DLD1 (cell line): Measurements from ENCODE around the gene CPB2.

Source experiments
- in situ Hi-C: cut with HindIII; loops from 2 replicates; pipeline ENCODE4 v1.10.0; 2017; ENCODE audit warnings: low sequenced_read_pairs

Gene CPB2

DNA sequence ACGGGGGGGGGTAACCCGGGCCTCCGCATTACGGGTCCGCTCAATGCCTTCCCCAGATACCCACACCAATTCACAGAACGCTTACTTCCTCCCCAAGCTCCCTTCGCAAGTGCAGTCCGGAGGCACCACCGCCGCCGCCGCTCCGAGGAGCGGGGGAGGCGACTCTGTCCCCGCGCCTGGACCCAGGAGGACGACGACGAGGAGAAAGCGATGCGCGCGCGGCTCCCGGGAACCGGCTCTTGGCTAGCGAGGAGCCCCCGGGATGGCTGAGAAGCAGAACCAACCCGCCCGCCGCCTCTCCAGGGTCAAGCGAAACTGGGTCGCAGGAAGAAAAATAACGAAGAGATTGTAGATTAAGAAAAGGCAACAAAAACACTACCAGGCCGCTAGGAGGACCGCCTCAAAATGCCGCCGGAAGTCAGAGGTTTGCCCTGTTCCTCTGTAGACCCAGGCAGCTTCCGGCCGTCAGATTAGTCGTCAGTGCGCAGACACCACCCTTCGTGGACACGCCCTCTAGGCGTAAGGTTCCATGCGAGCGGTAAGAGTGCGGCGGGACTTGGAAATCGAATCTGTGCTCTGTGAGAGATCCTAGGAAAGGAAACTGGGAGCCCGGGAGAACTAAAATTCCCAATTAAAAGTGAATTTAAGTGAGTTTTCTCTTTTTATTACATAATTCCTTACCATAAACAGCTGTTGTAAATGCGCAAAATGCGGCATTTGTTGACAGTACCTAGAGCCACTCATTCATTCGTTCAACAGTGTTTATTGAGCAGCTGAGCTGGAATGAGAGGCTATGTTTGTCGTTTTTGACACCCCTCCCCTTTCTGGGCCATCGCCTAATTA, 52.3 kb downstream of the CPB2 start, which contains the start of gene ZC3H13:
Gene ZC3H13 (minus strand): TSS at position 428 of the 843 bp plus-strand sequence. CDS start 7,239 bp downstream, outside the sequence.
- in situ Hi-C loops = no loop called here

DNA sequence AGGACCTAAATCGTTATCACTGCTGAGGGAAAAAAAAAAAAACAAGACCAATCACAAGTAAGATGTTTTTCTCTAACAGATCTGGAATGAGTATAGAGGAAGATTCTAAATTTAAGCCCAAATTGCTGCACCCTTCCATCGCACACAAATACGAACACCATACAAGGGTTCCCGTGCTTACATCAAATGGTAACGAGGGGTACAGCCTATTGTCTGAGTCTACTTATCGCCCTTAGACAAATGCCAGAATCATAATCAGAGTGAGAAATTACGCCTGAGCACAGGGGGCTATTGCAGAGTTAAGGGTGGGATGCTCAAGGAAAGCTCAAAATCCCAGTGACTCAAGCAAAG, 52.9 kb downstream of the CPB2 start:
- in situ Hi-C loops = no loop called here

DNA sequence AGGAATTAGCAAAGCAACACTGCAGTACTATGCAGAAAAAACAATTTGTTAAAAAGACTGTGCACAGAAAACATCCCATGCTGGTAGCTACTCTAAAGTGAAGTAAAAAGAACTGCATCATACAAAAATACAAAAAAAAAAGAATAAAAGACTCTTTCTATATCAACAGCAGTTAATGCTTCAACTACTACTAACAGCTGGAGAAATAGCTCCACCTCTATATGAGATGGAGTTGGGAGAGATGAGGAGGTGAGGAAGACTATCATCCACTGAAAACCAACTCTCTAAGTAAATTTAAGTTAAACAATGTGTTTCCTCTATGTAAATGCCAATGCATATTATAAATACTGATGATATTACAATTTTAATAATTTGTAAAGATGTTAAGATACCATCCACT, 54.1 kb downstream of the CPB2 start:
- in situ Hi-C loops = no loop called here

DNA sequence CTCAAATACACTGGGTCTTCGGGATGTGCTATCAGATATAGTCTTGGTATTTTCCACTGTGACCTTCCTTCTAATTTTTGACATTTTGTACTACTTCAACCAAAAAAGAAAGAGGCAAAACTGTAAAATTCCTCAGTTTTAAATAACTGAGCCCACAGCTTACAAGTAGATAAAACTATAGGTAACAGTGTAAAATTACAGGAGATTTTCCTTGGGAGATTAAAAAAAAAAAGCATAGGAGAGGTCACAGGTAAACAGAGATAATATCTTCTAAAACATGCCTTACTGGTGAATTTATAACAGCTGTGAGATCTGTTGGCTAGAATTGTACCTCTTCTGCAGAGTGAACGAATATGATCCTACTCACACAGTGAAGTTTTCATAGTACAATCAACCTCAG, 59.4 kb downstream of the CPB2 start:
- in situ Hi-C loops = no loop called here

DNA sequence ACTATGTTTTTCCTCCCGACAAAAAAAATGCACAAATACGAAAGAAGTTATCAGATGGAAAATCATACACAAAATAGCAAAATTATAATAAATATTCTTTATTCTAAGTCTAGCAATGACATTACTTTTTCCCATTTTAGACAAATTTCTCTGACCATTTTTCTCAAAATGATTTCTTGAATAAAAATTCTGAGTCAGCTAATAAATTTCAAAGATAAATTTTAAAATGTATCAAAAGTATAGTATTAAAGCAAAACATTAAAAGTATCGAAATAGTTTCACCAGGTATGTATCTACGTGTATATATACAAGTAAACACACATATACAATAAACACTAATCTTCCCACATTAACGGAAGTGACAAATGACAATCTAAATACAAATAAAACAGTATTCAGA, 61.2 kb downstream of the CPB2 start:
- in situ Hi-C loops = no loop called here

DNA sequence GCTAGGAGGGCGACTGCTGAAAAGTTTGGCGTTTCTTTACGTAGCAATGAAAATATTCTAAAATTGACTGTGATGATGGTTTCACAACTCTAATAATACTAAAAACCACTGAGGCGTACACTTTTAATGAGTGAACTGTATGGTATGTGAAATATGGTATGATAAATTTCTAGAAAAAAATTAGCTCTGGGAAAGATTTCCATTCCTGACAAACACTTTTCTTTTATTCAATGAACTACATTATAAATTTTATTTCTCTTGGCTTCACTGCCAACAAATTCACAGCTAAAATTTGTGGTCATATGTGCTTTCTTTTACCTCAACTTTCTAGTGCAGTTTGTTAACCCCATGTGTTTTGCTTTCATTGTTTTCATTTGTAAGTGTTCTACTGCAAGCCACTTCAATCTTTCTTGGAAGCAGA, 63.4 kb downstream of the CPB2 start:
- in situ Hi-C loops = no loop called here

DNA sequence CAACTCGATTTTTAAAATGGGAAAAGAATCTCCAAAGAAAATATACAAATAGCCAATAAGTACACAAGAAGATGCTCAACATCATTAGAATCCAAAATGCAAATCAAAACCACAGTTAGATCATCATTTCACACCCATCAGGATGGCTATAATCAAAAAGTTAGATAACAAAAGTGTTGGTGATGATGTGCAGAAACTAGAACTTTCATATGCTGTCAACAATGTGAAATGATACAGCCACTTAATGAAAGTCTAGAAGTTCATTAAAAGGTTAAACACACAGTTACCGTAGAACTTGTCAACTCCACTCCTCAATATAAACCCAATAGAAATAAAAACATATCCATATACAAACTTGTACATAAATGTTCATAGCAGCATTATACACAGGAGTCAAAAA, 64.1 kb downstream of the CPB2 start:
- in situ Hi-C loops = no loop called here

DNA sequence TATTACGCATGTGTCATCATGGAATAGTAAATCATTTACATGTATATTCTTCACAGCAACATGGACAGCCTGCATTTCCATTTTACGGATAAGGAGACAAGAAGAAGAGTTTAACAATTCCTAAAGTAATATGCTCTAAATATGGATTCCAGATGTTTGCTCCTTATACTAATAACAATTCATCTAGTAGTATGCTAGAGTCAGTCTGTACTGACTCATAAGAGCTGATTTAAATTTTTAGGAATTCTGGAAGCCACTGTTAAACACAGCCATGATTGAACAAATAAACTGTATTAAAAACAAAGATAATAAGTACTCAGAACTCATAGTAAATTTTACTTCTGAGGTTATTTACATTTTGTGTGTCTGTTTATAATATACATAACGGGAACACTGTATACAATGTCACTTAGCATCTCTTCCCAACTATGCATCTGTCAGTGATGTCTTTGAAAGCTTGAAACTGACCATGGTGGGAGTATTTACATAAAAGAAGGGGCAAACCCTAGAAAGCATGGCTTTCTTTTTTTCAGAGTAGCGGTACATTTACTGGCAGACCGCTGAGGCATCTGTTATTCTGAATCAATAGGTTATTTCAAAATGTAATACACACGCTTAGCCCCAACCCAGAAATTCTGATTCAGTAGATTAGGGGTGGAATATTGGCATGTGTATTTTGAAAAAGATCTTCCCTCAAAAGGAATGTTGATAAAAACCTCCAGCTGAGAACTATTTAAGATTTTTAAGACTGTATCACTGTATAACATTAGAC, 65.2 kb downstream of the CPB2 start:
- in situ Hi-C loops = no loop called here

DNA sequence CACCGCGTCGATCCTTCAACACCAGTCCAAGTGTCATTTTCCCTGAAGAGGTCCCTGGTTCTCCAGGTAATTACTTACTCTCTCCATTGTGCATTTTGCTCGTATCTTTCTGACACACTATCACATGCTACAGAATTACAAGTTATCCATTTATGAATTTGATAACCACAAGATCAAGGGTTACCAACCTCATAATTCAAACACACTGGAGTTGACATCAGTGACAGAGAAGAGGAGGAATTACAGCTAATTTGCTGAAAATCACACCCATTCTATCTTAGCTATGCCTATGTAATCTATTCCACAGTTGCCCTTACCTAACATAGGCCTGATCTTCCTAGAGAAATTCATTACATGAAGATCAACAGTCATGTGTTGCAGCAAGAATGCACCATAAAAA, 66.5 kb downstream of the CPB2 start:
- in situ Hi-C loops = no loop called here

DNA sequence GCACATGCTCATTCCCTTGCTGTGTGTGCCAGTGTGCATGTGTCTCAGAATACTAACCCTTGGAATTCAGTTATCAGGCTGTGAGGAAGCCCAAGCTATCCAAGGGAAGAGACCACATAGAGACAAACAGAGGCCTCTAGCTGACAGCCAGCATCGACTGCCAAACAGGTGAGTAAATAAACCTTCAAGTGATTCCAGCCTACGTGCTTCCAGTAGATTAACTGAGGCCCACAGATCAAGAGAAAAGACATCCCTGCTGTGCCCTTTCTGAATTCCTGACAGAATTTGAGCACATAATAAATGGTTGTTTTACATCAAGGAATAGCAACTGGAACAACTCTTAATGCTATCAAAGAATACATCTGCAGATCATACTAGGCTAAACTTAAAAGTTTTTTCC, 69.8 kb downstream of the CPB2 start:
- in situ Hi-C loops = no loop called here

DNA sequence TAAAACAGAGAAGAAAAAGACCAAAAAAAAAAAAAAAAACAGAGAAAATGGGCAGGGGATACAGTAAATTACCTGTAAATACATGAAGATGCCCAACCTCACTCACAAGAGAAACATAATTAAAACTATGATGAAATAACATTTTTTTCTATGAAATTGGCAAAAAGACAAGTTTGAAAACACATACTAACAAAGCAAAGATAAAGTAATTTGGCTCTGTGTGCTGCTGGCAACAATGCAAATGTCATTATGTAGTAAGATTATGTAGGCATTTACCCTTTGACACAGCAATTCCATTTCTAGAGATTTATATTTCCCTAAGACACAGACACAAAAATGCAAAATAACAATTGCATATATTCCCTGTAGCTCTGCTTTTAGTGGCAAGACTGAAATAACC, 72.5 kb downstream of the CPB2 start:
- in situ Hi-C loops = no loop called here

DNA sequence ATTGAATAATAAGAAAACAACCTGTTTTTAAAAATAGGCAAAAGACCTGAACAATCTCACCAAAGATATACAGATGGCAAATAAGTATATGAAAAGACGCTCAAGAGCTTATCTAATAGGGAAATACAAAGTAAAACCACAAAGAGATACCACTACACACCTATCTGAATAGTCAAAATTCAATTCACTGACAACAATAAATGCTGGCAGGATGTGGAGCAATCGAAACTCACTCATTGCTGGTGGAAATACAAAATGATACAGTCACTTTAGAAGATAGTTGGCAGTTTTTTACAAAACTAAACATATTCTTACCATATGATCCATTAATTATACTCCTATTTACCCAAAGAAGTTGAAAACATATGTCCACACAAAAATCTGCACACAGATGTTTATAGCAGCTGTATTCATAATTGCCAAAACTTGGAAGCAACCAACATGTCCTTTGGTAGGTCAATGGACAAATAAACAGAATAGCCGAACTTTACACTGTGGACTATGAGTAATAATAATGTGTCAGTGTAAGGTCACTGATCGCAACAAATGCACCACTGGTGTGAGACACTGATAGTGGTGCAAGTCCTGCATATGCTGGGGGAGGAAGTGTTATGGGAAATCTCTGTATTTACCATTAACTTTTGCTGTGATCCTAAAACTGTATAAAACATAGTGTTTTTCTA, 73.1 kb downstream of the CPB2 start:
- in situ Hi-C loops = no loop called here

DNA sequence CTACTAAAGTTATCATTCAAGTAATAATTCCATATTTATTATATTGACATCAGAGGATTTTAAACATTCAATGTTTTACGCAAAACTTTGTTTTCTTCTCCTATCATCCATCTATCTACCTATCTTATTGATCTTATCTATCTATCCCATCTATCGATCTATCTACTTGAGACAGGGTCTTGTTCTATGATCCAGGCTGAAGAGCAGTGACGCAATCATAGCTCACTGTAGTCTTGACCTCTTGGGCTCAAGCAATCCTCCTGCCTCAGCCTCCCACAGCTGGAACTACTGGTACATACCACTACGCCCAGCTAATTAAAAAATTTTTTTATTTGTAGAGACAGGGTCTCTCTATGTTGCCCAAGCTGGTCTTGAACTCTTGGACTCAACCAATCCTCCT, 79.7 kb downstream of the CPB2 start:
- in situ Hi-C loops = no loop called here

DNA sequence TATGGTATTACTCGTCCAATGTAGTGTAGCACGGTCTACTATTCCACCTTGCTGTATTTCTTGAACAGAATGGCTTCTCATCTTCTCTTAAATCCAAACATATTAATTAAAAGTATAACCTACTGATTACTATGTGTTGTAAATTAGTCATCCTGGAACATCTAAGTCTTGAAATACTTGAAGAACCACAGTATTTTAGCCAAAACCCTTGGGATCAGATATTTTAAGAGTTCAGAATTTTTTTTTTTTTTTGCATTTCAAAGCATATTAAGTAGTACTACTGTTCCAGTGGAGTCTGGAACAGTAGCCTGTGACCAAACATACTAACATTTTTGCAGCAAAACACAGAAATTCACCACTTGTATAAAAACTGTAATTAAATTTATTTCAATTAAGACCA, 82.4 kb downstream of the CPB2 start:
- in situ Hi-C loops = no loop called here

DNA sequence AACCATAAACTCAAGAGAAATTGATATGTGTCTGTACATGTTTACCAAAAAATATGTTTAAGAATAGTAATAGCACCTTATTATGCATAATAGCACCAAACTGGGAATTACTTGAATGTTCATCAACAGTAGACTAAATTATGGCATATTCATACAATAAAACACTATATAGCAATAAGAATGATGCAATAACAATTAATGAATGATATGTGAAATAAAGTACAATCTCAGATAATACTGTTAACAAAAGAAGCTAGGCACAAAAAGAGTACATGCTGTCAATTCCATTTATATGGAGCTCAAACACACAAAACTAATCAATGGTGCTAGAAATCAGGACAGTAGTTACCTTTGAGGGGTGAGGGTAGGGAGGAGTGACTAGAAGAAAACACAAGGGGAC, 88.6 kb downstream of the CPB2 start:
- in situ Hi-C loops = no loop called here

DNA sequence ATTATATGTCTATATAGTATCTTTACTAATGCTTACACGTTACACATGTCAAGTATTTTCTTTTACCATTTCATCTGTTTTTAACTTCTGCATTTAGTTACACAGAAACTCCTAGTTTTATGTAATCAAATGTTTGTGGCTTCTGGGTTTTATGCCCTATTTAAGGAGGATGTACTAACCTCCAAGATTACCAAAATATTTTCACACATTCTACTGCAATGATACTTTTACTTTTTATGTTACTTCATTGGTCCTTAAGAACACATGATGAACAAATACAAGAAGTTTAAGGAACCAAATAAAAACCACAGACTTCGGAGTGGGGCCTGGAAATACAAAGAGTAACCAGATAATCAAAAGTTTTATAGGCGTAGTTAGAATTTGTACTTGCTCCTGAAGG, 89.5 kb downstream of the CPB2 start:
- in situ Hi-C loops = no loop called here

DNA sequence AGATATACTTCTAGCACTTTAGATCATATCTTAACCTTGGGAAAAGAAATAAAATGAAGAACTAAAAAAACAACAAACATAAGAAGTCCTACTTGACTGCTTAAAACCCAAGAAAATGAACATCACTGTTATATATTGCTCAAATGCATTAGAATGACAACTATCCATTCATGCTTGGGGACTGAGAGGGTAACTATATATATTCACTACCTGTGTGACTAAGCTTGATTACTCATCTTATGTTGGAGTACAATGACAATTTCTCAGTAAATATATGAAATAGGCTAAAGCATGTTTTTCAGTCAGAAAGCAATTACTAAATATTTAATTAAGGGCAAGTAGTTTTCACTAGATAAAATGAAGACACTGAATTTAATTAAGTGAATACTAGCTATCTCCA, 92.4 kb downstream of the CPB2 start:
- in situ Hi-C loops = no loop called here

DNA sequence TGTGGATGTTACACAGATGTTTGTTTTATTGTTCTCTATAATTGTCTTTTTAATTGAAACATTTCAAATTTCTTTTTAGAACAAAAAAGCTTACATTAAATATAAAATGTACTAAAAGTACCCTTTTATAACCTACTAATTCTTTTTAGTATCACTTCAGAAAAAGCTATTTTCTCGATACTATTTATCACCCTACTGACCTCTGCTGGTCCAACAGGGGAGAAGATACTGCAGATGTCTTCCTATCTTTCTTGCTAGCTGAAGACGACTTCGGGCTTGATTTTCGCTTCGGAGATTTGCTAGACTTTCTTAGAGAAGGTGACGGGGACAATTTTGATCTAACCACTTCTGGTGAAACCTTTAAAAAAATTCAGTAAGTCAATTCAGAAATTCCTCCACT, 94.7 kb downstream of the CPB2 start:
- in situ Hi-C loops = no loop called here

DNA sequence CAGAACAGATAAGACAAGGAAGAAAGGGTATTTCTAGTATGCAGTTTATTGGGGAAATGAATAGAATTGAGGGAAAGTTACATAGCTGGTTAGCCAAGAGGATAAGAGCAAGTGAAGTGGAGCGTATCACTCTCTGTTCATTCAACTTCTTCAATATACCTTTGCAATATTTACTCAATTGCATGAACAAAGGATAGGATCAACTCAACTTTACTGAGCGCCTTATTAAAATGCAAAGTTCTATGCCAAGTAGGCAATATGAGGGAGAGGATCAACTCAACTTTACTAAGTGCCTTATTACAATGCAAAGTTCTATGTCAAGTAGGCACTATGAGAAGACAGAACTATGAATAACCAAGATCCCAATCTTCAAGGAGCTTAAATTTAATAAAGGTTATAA, 96.2 kb downstream of the CPB2 start:
- in situ Hi-C loops = no loop called here

DNA sequence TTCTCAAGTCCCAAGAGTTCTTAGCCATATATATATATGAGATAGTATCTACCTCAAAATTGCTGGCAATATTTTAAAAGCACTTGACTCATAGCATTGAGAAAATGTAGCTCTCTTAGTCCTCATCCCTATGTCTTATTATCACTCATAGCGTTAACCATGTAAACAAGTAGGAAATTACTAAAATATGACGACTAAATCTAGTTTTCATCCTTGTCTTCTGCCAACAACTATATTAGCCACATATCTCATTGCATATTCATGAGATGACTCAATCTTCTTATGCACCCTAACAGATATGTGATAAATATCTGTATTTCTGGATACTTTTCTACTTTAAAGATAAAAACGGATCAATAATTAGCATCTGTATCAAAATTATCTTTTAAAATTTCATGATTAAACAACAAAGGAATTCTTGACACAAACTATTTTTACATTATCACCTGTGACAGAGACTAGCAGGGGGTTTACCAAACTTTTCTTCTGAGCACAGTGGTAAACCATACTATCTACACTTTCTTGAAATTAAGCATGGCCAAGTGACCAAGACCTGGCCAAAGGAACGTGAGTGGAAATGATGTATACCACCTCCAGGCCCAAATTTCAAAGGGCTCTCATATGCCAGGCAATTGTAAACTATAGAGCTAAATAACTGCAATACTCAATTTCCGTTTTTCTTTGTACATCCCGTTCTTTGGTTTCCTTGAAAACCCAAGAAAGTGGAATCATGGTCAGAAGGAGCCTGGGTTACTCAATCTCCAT, 98.0 kb downstream of the CPB2 start:
- in situ Hi-C loops = no loop called here

DNA sequence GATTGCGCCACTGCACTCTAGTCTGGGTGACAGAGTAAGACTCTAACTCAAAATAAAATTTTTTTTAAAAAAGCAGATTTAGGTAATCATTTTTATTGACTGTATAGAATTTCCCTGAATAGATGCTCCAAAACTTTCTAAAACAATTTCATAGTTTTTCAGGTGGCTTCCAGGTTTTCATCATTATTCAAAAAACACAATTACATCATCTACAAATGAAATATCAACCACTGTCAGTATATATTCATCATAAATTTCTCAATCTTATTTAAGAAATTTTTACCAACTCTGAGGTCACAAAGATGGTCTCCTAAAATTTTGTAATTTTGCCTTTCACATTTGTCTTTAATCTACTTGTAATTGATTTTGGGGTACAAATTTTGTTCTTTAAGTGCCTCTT, 100.3 kb downstream of the CPB2 start:
- in situ Hi-C loops = no loop called here
